DMS53 treated with DMSO at 0.1 percent for 48 hours (cell line): ENCODE measurements around the gene NR1H2.

Source experiments
- DNase-seq: peaks from one replicate; lab custom pipeline; 2025; ENCODE audit not compliant: unreplicated experiment; lab: John Stamatoyannopoulos, UW

Gene NR1H2

GRCh38 chr19:50401605-50402450, 25.6 kb downstream of the NR1H2 start:
- DNase-seq = no peak

GRCh38 chr19:50402544-50403301, 26.5 kb downstream of the NR1H2 start:
- no peak for DNase-seq

- no peak for DNase-seq
Observed at GRCh38 chr19:50406156-50406820, 30.0 kb downstream of the NR1H2 start.

GRCh38 chr19:50406829-50407228, 30.6 kb downstream of the NR1H2 start:
- DNase-seq = no peak

GRCh38 chr19:50409347-50409746, 33.1 kb downstream of the NR1H2 start:
- DNase-seq = no peak

- no peak for DNase-seq
Observed at GRCh38 chr19:50410109-50410508, 33.9 kb downstream of the NR1H2 start.

- no peak for DNase-seq
Observed at GRCh38 chr19:50412419-50412818, 36.2 kb downstream of the NR1H2 start.

- DNase-seq = no peak
Observed at GRCh38 chr19:50413096-50413495, 36.8 kb downstream of the NR1H2 start.

- no peak for DNase-seq
Observed at GRCh38 chr19:50413531-50413930, 37.3 kb downstream of the NR1H2 start.

- no peak for DNase-seq
Observed at GRCh38 chr19:50414864-50415660, 38.8 kb downstream of the NR1H2 start.

GRCh38 chr19:50415661-50416033, 39.4 kb downstream of the NR1H2 start:
- no peak for DNase-seq

- DNase-seq = no peak
Observed at GRCh38 chr19:50416034-50416977, 40.0 kb downstream of the NR1H2 start.

GRCh38 chr19:50417111-50418081, 41.1 kb downstream of the NR1H2 start:
- DNase-seq = peak; percentile 25

GRCh38 chr19:50418176-50419021, 42.1 kb downstream of the NR1H2 start, which contains the start of gene SPIB:
SPIB (plus strand) TSS chr19:50418938; CDS start chr19:50418963, 25 bp downstream.
- no peak for DNase-seq

- no peak for DNase-seq
Observed at GRCh38 chr19:50419022-50419579, 42.8 kb downstream of the NR1H2 start.

GRCh38 chr19:50419580-50420035, 43.4 kb downstream of the NR1H2 start:
- no peak for DNase-seq

- no peak for DNase-seq
Observed at GRCh38 chr19:50420127-50420526, 43.9 kb downstream of the NR1H2 start.
